NB4 (cell line): ENCODE data around the gene BICDL2.

ENCODE experiments used
- DNase-seq: peaks from one replicate; pipeline ENCODE4 v3.0.0; 2010; ENCODE audit warnings: low read depth
- H3K4me3 ChIP-seq: one replicate; pipeline ENCODE4 v1.5.1; 2011; ENCODE audit warnings: mild to moderate bottlenecking, low read depth, low read length, moderate library complexity
- MYC ChIP-seq: IDR thresholded peaks from 2 replicates; pipeline ENCODE4 v1.6.1; 2011; ENCODE audit warnings: low read depth, low read length
- POLR2A ChIP-seq: IDR thresholded peaks from 2 replicates; pipeline ENCODE4 v1.6.1; 2011; ENCODE audit warnings: mild to moderate bottlenecking; ENCODE audit not compliant: insufficient read length; ENCODE audit errors: extremely low read depth
- TF ChIP-seq, protein P1 (sequence below): IDR thresholded peaks from 2 replicates; pipeline ENCODE4 v1.6.1; 2011; ENCODE audit warnings: low read depth, low read length
- TF ChIP-seq, protein P2 (sequence below): IDR thresholded peaks from one replicate; pipeline ENCODE4 v1.5.1; 2012; ENCODE audit warnings: low read depth, low read length

The BICDL2 gene

GRCh38 chr16:2987286-2987685 lies 49.5 kb downstream of the BICDL2 start:
- no peak for DNase-seq
- no peak for TF ChIP-seq POLR2A
- no peak overlapping the region for H3K4me3 ChIP-seq

DNA sequence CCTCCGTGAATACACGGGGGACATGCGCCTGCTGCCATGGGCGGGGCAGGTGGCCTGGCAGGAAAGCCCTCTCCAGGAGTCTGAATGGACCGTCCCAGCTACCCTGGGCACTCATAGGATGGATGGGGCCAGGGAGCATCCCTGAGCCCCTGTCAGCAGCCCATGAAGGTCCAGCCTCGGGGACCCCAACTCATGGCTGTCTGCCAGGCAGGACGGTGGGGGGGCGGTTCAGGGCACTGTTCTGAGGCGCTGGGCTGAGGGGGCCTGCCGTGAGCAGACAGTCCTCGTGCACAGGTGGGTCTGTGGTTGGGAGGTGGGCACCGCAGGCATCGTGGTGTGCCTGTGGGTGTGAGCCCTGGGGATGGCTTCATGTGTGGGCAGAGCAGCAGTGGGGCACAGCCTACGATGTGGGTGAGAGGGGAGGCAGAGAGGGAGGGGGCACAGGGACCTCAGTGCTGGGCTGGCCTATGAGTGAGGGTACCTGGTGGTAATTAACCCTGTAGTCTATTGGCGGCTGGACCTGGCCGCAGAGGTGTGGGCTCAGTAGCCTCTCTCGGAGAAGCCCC lies 50.0 kb downstream of the BICDL2 start:
- no peak for TF ChIP-seq POLR2A
- TF ChIP-seq MYC: no peak
- TF ChIP-seq, protein P1, sequence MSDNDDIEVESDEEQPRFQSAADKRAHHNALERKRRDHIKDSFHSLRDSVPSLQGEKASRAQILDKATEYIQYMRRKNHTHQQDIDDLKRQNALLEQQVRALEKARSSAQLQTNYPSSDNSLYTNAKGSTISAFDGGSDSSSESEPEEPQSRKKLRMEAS: no peak
- TF ChIP-seq, protein P2, sequence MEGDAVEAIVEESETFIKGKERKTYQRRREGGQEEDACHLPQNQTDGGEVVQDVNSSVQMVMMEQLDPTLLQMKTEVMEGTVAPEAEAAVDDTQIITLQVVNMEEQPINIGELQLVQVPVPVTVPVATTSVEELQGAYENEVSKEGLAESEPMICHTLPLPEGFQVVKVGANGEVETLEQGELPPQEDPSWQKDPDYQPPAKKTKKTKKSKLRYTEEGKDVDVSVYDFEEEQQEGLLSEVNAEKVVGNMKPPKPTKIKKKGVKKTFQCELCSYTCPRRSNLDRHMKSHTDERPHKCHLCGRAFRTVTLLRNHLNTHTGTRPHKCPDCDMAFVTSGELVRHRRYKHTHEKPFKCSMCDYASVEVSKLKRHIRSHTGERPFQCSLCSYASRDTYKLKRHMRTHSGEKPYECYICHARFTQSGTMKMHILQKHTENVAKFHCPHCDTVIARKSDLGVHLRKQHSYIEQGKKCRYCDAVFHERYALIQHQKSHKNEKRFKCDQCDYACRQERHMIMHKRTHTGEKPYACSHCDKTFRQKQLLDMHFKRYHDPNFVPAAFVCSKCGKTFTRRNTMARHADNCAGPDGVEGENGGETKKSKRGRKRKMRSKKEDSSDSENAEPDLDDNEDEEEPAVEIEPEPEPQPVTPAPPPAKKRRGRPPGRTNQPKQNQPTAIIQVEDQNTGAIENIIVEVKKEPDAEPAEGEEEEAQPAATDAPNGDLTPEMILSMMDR: no peak
- no peak for DNase-seq
- no peak overlapping the region for H3K4me3 ChIP-seq

- no peak overlapping the region for H3K4me3 ChIP-seq
- DNase-seq: no peak
- TF ChIP-seq POLR2A: no peak
- TF ChIP-seq MYC: no peak
- TF ChIP-seq, protein P2: no peak
- TF ChIP-seq, protein P1: no peak
Observed at GRCh38 chr16:2985893-2986355, 50.8 kb downstream of the BICDL2 start.

DNA sequence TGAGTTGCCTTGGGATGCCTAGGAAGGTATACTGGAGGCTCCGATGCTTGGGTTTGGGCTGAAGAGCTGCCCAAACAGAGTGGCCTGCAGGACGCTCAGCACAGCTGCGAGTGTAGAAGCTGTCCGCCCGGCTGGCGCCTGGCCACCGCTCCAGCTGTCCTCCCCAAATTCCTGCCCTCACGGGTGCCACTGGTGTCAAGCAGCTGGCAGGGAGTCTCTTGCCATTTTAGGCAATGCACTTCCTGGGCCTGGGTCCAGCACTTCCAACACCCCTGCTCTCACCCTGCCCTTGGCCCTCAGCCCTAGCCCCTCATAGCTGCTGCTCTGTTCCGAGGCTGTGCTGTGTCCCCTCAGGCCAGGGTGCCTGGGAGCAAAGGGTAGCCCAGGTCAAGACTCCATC lies 51.3 kb downstream of the BICDL2 start:
- no peak overlapping the region for H3K4me3 ChIP-seq
- DNase-seq: no peak
- TF ChIP-seq, protein P1: no peak
- TF ChIP-seq, protein P2: no peak
- TF ChIP-seq POLR2A (no peak), MYC (no peak)

DNA sequence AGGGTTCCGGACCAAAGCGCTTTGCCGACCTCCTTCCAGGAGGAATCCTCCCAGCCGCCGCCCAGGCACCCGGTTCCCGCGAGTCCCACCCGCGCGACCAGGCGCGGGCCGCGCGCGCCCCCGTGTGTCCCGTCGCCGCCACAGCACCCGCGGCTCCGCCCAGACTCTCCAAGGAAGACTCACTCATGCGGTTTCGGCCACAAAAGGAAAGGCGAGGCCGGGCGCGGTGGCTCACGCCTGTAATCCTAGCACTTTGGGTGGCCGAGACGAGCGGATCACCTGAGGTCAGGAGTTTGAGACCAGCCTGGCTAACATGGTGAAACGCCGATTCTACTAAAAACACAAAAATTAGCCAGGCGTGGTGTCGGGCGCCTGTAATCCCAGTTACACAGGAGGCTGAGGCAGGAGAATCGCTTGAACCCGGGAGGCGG lies 53.0 kb downstream of the BICDL2 start:
- H3K4me3 ChIP-seq: no peak overlapping the region
- DNase-seq: peak; percentile 81
- peak; percentile 47; the same call in 1 of the 2 replicates for TF ChIP-seq MYC
- TF ChIP-seq, protein P1: no peak; the same call in 1 of the 2 replicates
- TF ChIP-seq, protein P2: peak; percentile 60

- TF ChIP-seq, protein P2: no peak
- no peak for TF ChIP-seq POLR2A
- TF ChIP-seq, protein P1: no peak
- no peak for TF ChIP-seq MYC
- DNase-seq: no peak
- H3K4me3 ChIP-seq: no peak overlapping the region
Observed at GRCh38 chr16:2982402-2982801, 54.3 kb downstream of the BICDL2 start.
